CD4-positive, alpha-beta T cell treated with Interleukin-1 beta for 1 hour (primary cell): ENCODE measurements around the gene ASAP2.

Experiments used
- DNase-seq, 2 donors: peaks; one replicate each; pipeline ENCODE4 v3.0.0-alpha.2; 2020 to 2022

Gene ASAP2

GRCh38 chr2:9205963-9206948 is at the start of gene ASAP2:
Gene ASAP2 (plus strand): TSS chr2:9206812. CDS start chr2:9207105, 293 bp downstream.
- peak; percentile 10 to 43 for DNase-seq

DNA sequence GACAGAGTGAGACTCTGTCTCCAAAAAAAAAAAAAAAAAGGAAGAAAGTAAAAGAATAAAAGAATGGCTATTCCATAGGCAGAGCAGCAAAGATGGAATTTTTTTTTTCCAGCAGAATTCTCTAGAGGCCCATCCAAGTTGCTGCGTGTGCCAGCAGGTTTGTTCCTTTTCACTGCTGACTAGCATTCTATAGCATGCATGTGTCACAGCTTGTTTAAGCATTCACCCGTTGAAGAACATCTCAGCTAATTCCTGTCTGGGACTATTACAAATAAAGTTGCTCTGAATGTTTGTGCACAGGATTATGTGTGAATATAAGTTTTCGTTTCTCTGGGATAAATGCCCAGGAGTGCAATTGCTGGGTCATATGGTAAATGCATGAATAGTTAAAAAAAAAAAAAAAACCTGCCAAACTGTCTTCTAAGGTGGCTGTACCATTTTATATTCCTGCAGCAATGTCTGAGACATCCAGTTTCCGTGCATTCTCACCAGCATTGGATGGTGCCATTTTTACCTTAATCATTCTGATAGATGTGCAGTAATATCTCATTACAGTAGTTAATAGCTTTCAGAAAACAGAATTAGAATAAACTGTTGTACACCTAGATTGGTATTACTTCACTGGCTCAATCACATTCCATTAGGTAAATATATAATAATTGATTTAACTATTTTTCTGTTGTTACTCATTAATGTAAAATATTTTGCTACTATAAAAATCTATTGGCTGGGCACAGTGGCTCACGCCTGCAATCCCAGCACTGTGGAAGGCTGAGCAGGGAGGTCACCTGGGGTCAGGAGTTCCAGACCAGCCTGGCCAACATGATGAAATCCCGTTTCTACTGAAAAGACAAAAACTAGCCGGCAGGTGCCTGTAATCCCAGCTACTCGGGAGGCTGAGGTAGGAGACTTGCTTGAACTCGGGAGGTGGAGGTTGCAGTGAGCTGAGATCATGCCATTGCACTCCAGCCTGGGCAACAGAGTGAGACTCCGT is 47.5 kb upstream of the ASAP2 start:
- no peak for DNase-seq

GRCh38 chr2:9160732-9161131 is 45.9 kb upstream of the ASAP2 start:
- no peak for DNase-seq

DNA sequence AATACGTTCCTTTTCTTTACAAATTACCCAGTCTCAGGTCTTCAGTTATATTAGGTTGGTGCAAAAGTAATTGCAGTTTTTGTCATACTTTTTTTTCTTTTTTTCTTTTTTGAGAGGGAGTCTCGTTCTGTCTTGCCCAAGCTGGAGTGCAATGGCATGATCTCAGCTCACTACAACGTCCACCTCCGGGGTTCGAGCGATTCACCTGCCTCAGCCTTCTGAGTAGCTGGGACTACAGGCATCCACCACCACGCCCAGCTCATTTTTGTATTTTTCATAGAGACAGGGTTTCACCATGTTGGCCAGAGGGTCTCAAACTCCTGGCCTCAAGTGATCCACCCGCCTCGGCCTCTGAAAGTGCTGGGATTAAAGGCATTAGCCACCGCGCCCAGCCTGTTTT is 43.8 kb upstream of the ASAP2 start:
- DNase-seq: no peak

DNA sequence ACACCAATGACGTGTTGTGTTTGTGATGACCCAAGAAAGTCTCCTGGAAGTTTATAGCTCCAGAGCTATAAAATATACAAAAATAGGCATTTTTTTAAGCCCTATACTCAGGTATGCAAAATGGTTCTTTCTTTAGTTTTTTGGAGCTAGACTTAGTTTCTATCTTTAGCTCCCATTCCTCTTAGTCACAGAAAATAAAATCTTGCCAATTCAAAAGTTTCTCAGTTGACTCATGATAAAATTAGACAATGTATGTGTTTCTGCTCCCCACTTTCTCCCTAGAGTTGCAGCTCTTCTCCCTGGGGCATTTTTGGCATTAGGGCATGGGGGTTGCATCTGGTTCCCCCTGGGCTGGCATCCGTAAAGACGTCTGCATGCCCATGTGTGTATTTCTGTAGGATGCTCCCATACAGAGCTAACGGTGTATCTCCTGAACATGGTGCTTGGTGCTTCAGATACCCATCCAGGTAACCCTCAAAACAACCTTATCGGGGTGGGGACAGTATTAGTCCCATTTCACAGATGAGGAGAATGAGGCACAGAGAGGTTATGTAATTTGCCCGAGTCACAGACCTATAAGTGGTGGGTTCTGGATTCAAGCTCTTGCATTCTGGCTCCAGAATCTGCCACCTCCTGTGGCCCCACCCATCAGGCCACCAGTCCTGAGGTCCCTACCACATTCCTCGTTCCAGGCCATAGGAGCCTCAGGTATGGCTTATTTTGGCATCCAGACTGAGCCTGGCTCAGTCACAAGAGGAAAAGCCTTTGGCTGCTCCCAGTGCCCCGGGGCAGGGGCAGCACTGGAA is 43.1 kb upstream of the ASAP2 start:
- DNase-seq: no peak

DNA sequence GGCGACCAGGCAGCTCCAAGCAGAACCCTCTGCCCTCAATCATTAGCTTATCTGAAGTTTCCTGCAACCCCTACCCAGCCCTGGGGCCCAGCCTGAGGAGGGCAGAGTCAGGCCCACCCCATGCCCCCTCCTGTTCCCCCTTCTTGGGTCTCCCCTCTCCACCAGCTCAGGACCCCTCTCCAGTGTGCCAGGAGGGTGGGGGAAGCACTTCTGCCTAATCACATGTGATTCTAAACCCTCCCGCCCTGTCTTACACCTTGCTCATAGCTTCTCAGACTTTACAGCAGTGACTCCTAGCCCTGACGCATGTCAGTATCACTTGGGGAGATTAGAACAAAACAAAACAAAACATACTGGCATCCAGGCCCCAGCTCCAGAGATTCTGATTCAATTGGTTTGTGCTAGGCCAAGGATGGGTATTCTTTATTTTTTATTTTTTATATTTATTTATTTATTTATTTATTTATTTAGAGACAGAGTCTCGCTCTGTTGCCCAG is 42.5 kb upstream of the ASAP2 start:
- DNase-seq: no peak

GRCh38 chr2:9165625-9166024 is 41.0 kb upstream of the ASAP2 start:
- no peak for DNase-seq

DNA sequence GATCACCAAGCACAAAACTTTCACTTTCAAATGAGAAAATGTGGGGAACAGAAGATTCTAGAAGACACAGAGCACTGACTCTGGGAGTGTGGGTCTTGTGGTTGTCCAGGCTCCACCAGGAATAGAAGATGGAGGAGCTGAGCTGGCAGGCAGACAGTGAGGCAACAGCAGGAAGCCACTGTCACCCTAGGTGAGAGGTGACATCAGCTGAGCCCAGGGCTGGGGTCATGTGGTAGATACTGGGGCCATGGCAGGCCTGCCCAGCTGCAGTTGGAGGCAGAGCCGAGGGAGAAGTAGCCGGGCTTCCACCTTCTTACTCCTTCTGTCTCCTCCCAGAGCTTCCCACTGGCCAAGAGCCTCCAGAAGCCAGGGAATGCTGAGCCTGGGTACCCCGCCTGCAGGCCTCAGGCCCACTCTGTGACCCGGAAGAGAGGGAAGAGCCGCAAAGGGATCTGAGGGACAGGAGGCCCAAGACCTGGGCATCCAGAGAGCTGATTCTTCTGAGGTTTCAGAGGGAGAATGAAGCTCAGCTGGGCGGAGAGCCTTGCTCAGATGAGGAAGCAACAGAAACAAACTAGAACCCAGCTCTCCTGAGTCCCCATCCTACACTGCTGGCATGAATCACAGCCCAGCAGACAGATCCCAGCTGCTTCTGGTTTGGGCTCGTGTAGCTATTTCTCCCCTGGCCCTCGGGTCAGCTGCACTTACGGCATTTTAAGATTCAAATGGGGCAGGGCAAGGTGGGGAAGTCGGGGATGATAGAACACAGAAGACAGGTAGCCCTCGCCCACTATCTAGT is 39.8 kb upstream of the ASAP2 start:
- no peak for DNase-seq

DNA sequence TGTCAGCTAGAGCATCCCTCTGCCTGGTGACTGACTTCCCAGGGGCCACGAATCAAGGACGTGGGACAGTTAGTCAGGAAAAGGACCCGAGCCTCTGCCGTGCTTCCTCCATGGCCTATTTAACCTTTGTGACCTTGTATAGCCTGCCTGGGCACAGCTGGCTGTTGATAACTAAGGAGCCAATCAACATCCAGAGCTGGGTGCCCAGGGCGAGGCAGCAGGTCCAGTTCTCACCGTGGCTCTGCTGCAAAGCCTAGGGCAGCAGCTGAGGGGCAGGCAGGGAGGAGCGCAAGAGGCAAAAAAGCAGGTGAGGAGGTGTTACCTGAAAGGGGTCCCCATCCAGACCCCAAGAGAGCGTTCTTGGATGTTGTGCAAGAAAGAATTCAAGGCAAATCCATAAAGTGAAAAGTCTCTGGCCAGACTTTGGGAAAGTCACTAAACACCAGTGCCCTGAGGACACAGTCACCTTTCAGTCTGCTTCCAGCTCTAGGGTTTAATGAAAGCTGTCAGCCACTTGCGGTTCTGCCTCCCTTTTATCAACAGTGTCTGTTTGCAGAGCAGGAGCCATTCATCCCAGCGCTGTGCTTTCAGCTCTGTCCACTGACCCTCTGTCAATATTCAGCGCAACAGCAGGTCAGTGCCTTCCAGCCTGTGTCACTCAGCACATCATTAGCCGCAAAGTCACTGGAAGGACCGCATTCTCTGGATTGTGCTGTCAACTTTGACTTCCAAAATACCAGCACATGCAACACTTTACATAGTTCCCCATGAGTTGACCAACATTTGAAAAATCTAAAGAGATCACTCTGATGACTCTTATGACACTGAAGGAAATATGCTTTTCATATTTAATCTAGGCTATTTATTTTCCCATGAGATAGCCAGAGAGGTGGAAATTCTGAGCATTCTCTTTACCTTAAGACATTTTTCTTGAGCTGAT is 38.6 kb upstream of the ASAP2 start:
- DNase-seq: no peak

GRCh38 chr2:9168821-9169221 is 37.8 kb upstream of the ASAP2 start:
- no peak for DNase-seq

GRCh38 chr2:9169349-9170107 is 37.1 kb upstream of the ASAP2 start:
- DNase-seq: no peak

GRCh38 chr2:9170458-9171130 is 36.0 kb upstream of the ASAP2 start:
- DNase-seq: no peak

DNA sequence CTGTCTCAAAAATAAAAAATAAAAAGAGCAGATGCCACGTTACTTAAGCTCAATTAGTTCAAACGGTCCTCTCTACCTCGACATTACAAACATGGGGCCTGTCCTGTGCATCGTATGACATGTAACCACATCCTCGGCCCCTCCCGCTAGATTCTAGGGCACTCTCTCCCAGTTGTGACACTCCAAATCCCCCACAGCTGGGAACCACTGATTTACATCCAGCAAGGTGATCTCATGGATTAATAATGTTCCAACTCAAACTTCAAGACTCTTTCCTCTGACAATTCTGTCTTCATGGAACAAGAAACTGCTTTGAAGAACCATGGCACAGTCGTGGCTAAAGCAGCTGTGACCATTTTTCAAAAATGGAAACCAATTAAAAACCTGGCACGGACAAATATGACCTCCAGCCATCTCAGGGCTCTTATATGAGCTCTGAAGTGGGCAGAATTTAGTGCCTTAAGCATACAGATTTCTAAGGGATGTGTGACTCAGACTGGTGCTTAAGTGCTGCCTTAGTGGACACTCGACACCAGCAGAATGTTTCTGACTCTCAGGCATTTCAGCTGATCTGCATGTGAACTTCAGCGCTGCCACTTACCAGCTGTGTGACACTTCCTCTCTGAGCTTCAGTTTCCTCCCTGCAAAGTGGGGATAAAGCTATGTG is 31.7 kb upstream of the ASAP2 start:
- no peak for DNase-seq

DNA sequence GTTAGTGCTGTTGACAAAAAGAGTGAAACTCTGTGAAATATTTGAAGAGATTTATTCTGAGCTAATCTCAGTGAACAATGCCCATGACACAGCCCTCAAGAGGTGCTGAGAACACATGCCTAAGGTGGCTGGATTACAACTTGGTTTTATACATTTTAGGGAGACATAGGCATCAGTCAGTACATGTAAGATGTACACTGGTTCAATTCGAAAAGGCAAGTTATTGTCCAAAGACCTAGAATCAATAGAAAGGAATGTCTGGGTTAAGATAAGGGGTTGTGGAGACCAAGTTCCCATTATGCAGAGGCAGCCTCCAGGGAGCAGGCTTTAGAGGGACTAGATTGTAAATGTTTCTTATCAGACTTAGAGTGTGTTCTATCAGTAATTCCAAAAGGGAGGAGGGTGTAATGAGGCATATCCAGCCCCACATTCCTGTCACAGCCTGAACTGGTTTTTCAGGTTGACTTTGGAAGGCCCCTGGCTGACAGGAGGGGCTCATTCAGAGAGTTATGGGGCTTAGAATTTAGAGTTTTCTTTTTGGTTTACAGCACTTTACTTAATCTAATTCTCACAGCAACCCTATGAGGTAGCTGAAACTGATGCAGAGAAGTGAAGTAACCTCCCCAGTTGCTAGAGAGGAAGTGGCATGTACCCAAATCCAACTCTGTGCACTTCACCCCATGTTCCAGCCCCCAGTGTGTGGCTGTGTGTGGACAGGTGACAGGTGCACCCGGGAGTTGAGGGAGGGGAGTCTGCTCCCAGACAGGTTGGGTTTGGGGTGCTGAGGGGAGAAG is 28.3 kb upstream of the ASAP2 start:
- DNase-seq: no peak

GRCh38 chr2:9178904-9179571 is 27.6 kb upstream of the ASAP2 start:
- no peak for DNase-seq

- no peak for DNase-seq
Measured at GRCh38 chr2:9179572-9180201, 26.9 kb upstream of the ASAP2 start.
